ENCODE measurements around the gene CTU1.
A peak's percentile ranks its signal among the peaks of the same experiment; 100 is the strongest.

CTU1 gene

DNA sequence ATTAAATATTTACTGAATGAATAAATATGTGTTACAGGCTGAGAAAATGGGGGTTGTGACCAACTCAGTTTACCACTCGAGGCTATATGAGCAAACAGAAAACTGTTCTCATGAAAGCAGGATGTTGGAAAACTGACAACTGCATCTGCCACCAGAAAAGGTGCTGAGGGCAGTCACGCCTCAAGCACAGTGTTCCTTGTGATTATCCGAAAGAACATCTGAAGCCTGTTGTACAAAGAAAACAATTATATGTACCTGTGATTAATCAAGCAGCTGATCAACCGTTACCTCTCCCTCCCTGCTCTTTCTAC, 37.2 kb downstream of the CTU1 start:
- Histone ChIP-seq H4K12ac (ENCODE audit: low read depth, low read length) (no peak overlapping the region), H2BK12ac (ENCODE audit: low read length) (no peak overlapping the region), H4K8ac (ENCODE audit: low read depth, low read length) (no peak overlapping the region), H3K36me3 (ENCODE audit: control insufficient read depth in 1 of 2, insufficient read depth in 2 of 2, low read length in 2 of 2) (no peaks in the 10 kb centered on the region), H3K27ac (ENCODE audit: low read depth, low read length) (no peak overlapping the region), H3K14ac (ENCODE audit: low read length) (no peak overlapping the region), H3K79me2 (ENCODE audit: control insufficient read depth, insufficient read depth, low read length, poor library complexity) (no peaks in the 10 kb centered on the region), H3K79me1 (ENCODE audit: low read length) (no peaks in the 10 kb centered on the region), H3K23ac (ENCODE audit: low read length) (no peak overlapping the region), H3K18ac (ENCODE audit: low read length) (no peak overlapping the region), H2BK5ac (ENCODE audit: low read depth, low read length, poor library complexity) (no peak overlapping the region), H2AK5ac (ENCODE audit: low read length) (no peak overlapping the region), H3K4me3 (ENCODE audit: low read depth, low read length) (no peak overlapping the region), H3K4ac (ENCODE audit: low read depth, low read length) (no peak overlapping the region), H3K9me3 (ENCODE audit: insufficient read depth, low read depth, low read length) (no peaks in the 10 kb centered on the region), H3K27me3 (ENCODE audit: insufficient read depth, low read length) (no peaks in the 10 kb centered on the region), H4K91ac (ENCODE audit: low read depth, low read length) (no peak overlapping the region), H2AFZ (ENCODE audit: insufficient read depth, low read length, poor library complexity) (no peak overlapping the region), H3K4me2 (ENCODE audit: low read length) (no peak overlapping the region), H2BK120ac (ENCODE audit: insufficient read depth, low read length, poor library complexity) (no peak overlapping the region), H3K4me1 (ENCODE audit: control insufficient read depth in 1 of 2, insufficient read depth in 2 of 2, low read length in 2 of 2) (no peaks in the 10 kb centered on the region), H3K9ac (ENCODE audit: low read length) (no peak overlapping the region)
- no CpG with 5 or more reads among the region's 4 CpGs for WGBS (ENCODE audit: extremely low coverage, insufficient coverage, insufficient read length)
- no peak for DNase-seq

DNA sequence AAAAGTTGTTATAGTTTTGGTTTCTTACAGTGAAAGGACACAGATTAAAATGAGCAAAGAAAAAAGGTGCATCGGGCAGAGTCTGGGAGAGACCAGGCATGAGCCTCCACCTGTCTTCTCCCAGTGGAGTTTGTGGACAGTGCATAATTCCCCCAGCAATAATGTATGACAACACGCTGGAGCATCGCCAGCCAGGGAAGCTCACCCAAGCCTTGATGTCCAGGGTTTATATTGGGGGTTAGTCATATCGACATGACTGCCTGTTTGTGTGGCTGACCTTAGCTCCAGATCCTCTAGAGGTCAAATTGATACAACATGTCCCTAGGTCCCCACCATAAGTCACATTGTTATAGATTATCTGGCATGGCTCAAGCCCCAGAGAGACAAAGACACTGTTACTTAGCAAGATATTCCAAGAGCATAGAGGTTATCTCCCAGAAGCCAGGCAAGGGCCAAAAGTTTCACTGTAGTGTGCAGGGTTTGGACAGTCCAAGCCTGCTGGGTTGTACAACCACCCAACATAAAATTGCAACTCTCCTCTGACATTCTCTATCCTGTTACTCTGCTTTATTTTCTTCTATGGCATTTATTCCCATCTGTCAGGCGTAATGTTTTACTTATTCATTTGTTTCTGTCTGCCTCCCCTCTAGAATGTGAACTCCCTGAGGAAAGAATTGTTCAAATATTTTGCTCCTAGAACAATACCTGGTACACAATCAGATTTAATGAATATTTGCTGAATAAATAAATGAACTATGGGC, 37.7 kb downstream of the CTU1 start:
- Histone ChIP-seq H3K79me2 (ENCODE audit: control insufficient read depth, insufficient read depth, low read length, poor library complexity) (no peaks in the 10 kb centered on the region), H4K12ac (ENCODE audit: low read depth, low read length) (no peak overlapping the region), H3K4me1 (ENCODE audit: control insufficient read depth in 1 of 2, insufficient read depth in 2 of 2, low read length in 2 of 2) (peaks cover 0 to 2% of the 10 kb centered on the region in 2 experiments), H3K9ac (ENCODE audit: low read length) (no peak overlapping the region), H3K4ac (ENCODE audit: low read depth, low read length) (no peak overlapping the region), H2BK12ac (ENCODE audit: low read length) (no peak overlapping the region), H3K18ac (ENCODE audit: low read length) (no peak overlapping the region), H2AK5ac (ENCODE audit: low read length) (no peak overlapping the region), H3K14ac (ENCODE audit: low read length) (no peak overlapping the region), H3K79me1 (ENCODE audit: low read length) (no peaks in the 10 kb centered on the region), H3K4me2 (ENCODE audit: low read length) (no peak overlapping the region), H3K4me3 (ENCODE audit: low read depth, low read length) (no peak overlapping the region), H2AFZ (ENCODE audit: insufficient read depth, low read length, poor library complexity) (no peak overlapping the region), H3K27me3 (ENCODE audit: insufficient read depth, low read length) (no peaks in the 10 kb centered on the region), H3K23ac (ENCODE audit: low read length) (no peak overlapping the region), H2BK5ac (ENCODE audit: low read depth, low read length, poor library complexity) (no peak overlapping the region), H3K36me3 (ENCODE audit: control insufficient read depth in 1 of 2, insufficient read depth in 2 of 2, low read length in 2 of 2) (no peaks in the 10 kb centered on the region), H4K91ac (ENCODE audit: low read depth, low read length) (no peak overlapping the region), H3K27ac (ENCODE audit: low read depth, low read length) (no peak overlapping the region), H3K9me3 (ENCODE audit: insufficient read depth, low read depth, low read length) (no peaks in the 10 kb centered on the region), H2BK120ac (ENCODE audit: insufficient read depth, low read length, poor library complexity) (no peak overlapping the region), H4K8ac (ENCODE audit: low read depth, low read length) (no peak overlapping the region)
- no CpG with 5 or more reads among the region's 5 CpGs for WGBS (ENCODE audit: extremely low coverage, insufficient coverage, insufficient read length)
- DNase-seq: no peak

DNA sequence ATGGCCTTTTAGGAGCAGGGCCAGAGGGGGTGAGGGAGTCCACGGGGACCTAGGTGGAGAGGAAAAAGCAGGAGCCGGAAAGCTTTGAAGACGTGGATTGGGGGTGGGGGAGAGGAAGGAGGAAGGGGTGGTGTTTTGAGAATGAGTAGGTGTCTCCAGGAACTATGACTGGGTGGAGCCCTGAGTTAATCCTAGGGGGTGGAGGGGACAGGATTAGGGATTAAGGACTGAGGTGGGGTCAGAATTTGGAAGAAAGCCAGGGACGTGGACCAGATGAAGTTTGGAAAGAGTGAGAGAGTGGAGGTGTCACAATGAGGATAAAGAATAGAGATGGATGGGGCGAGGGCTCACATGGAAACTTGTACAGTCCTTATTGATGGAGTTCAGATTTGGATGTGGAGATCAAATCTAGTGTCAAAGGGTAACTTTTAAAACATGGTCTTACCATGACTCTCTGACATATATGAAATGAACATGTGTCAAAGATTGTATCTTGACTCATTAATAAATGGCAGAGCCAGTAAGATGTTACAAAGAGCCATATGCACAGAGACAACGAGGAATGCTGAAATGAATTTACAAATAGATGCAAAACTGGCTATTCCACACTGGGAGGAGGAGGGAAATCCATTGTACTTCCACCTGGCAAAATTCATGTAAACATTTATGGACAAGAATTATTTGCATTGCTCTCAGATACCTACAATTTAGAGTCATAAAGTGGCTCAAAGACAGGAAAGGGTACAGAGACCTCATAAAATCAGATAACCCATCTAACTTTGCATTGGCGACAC, 41.6 kb downstream of the CTU1 start:
- Histone ChIP-seq H2AK5ac (ENCODE audit: low read length) (no peak overlapping the region), H2AFZ (ENCODE audit: insufficient read depth, low read length, poor library complexity) (no peak overlapping the region), H4K8ac (ENCODE audit: low read depth, low read length) (no peak overlapping the region), H3K79me1 (ENCODE audit: low read length) (no peaks in the 10 kb centered on the region), H2BK12ac (ENCODE audit: low read length) (no peak overlapping the region), H3K27ac (ENCODE audit: low read depth, low read length) (no peak overlapping the region), H3K14ac (ENCODE audit: low read length) (no peak overlapping the region), H3K23ac (ENCODE audit: low read length) (no peak overlapping the region), H3K27me3 (ENCODE audit: insufficient read depth, low read length) (no peaks in the 10 kb centered on the region), H3K79me2 (ENCODE audit: control insufficient read depth, insufficient read depth, low read length, poor library complexity) (no peaks in the 10 kb centered on the region), H3K9me3 (ENCODE audit: insufficient read depth, low read depth, low read length) (no peaks in the 10 kb centered on the region), H2BK120ac (ENCODE audit: insufficient read depth, low read length, poor library complexity) (no peak overlapping the region), H3K4ac (ENCODE audit: low read depth, low read length) (no peak overlapping the region), H3K4me2 (ENCODE audit: low read length) (no peak overlapping the region), H2BK5ac (ENCODE audit: low read depth, low read length, poor library complexity) (no peak overlapping the region), H3K4me3 (ENCODE audit: low read depth, low read length) (no peak overlapping the region), H3K9ac (ENCODE audit: low read length) (no peak overlapping the region), H4K91ac (ENCODE audit: low read depth, low read length) (no peak overlapping the region), H3K36me3 (ENCODE audit: control insufficient read depth in 1 of 2, insufficient read depth in 2 of 2, low read length in 2 of 2) (no peaks in the 10 kb centered on the region), H3K18ac (ENCODE audit: low read length) (no peak overlapping the region), H4K12ac (ENCODE audit: low read depth, low read length) (no peak overlapping the region), H3K4me1 (ENCODE audit: control insufficient read depth in 1 of 2, insufficient read depth in 2 of 2, low read length in 2 of 2) (peaks cover 2 to 3% of the 10 kb centered on the region in 2 experiments)
- 100% methylated on average over 2 of the region's 7 CpGs for WGBS (ENCODE audit: extremely low coverage, insufficient coverage, insufficient read length)
- no peak for DNase-seq

DNA sequence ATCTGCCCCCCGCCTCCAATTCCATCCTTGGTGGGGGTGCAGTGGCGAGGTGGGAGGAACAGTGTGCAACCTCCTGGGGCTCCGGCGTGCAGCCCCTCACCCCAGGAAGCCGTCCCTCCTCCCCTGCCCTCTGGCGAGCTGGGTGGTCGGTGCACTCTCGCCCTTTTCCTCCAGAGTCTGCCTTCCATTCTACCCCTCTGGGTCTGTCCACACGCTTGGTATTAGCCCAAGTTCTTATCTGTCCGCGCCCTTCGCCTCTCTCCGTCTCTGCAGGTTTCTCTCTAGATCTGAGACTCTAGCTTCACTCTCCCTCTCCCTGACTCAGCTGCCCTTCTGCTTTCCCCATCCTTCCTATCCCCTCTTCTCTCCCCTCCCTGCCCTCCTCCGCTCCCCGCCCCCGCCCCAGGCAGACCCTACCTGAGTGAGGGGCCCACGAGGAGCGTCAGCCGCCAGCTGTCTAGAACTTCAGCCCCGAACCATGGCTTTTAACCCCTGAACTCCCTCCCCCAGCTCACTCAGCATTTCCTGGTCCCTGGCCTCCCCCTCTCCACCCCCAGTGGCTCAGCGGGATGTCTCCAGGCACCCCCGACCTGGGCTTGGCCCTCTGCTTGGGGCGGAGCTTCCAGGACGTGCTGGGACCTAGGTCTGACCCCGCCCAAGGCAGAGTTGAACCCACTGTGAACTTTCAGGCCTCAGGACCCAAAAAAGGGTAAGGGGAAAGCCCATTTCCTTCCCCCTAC, 42.8 kb downstream of the CTU1 start:
- H2BK12ac ChIP-seq (ENCODE audit: low read length): no peak overlapping the region
- H3K4me1 ChIP-seq (ENCODE audit: control insufficient read depth in 1 of 2, insufficient read depth in 2 of 2, low read length in 2 of 2): peaks cover 2 to 3% of the 10 kb centered on the region in 2 experiments
- H2BK120ac ChIP-seq (ENCODE audit: insufficient read depth, low read length, poor library complexity): no peak overlapping the region
- H4K12ac ChIP-seq (ENCODE audit: low read depth, low read length): no peak overlapping the region
- no peak overlapping the region for H2AK5ac ChIP-seq (ENCODE audit: low read length)
- no peak overlapping the region for H3K14ac ChIP-seq (ENCODE audit: low read length)
- no peak for DNase-seq
- peak overlapping the region; percentile 20 for H2AFZ ChIP-seq (ENCODE audit: insufficient read depth, low read length, poor library complexity)
- H4K91ac ChIP-seq (ENCODE audit: low read depth, low read length): no peak overlapping the region
- no peaks in the 10 kb centered on the region for H3K79me2 ChIP-seq (ENCODE audit: control insufficient read depth, insufficient read depth, low read length, poor library complexity)
- no CpG with 5 or more reads among the region's 25 CpGs for WGBS (ENCODE audit: extremely low coverage, insufficient coverage, insufficient read length)
- no peak overlapping the region for H3K4ac ChIP-seq (ENCODE audit: low read depth, low read length)
- H3K27me3 ChIP-seq (ENCODE audit: insufficient read depth, low read length): no peaks in the 10 kb centered on the region
- H3K9me3 ChIP-seq (ENCODE audit: insufficient read depth, low read depth, low read length): no peaks in the 10 kb centered on the region
- no peak overlapping the region for H3K23ac ChIP-seq (ENCODE audit: low read length)
- no peak overlapping the region for H3K27ac ChIP-seq (ENCODE audit: low read depth, low read length)
- H3K4me2 ChIP-seq (ENCODE audit: low read length): peak overlapping the region; percentile 79
- no peak overlapping the region for H2BK5ac ChIP-seq (ENCODE audit: low read depth, low read length, poor library complexity)
- no peaks in the 10 kb centered on the region for H3K79me1 ChIP-seq (ENCODE audit: low read length)
- no peak overlapping the region for H3K9ac ChIP-seq (ENCODE audit: low read length)
- peak overlapping the region; percentile 26 for H4K8ac ChIP-seq (ENCODE audit: low read depth, low read length)
- no peaks in the 10 kb centered on the region for H3K36me3 ChIP-seq (ENCODE audit: control insufficient read depth in 1 of 2, insufficient read depth in 2 of 2, low read length in 2 of 2)
- peak overlapping the region; percentile 59 for H3K4me3 ChIP-seq (ENCODE audit: low read depth, low read length)
- H3K18ac ChIP-seq (ENCODE audit: low read length): no peak overlapping the region
